Skeletal muscle cell (primary cell): ENCODE measurements around the gene GPR137.

Experiments used
- DNase-seq: peaks from one replicate; pipeline ENCODE4 v3.0.0-alpha.2; 2010; ENCODE audit warnings: low read depth
- H3K4me3 ChIP-seq: 2 replicates; pipeline ENCODE4 v1.5.1; 2011; ENCODE audit warnings: low read depth, mild to moderate bottlenecking, control low read depth, low read length, moderate library complexity

The GPR137 gene

GRCh38 chr11:64281957-64282770 lies 3.5 kb upstream of the GPR137 start:
- no peak for DNase-seq
- H3K4me3 ChIP-seq, result no peak overlapping the region

- DNase-seq, result no peak
- H3K4me3 ChIP-seq, result no peak overlapping the region
Observed at GRCh38 chr11:64283092-64283491, 2.6 kb upstream of the GPR137 start.

- H3K4me3 ChIP-seq, result peak within 1 kb of the TSS; percentile 71
- DNase-seq, result peak; percentile 61
Observed at GRCh38 chr11:64284048-64284961, 1.3 kb upstream of the GPR137 start, which contains the start of gene BAD. BAD (minus strand) TSS chr11:64284665; CDS start chr11:64284368, 297 bp downstream.

- DNase-seq, result no peak
- peak overlapping the region; percentile 71 for H3K4me3 ChIP-seq
Observed at GRCh38 chr11:64285885-64286800, 495 bp downstream of the GPR137 start.

- DNase-seq, result no peak
- H3K4me3 ChIP-seq, result no peak overlapping the region
Observed at GRCh38 chr11:64286801-64287159, 1.1 kb downstream of the GPR137 start.

- no peak overlapping the region for H3K4me3 ChIP-seq
- no peak for DNase-seq
Observed at GRCh38 chr11:64287676-64288352, 2.2 kb downstream of the GPR137 start.

GRCh38 chr11:64288353-64288750 lies 2.7 kb downstream of the GPR137 start:
- no peak overlapping the region for H3K4me3 ChIP-seq
- no peak for DNase-seq

- no peak overlapping the region for H3K4me3 ChIP-seq
- no peak for DNase-seq
Observed at GRCh38 chr11:64289002-64289564, 3.4 kb downstream of the GPR137 start.

GRCh38 chr11:64290352-64291261 lies 5.0 kb downstream of the GPR137 start:
- no peak for DNase-seq
- H3K4me3 ChIP-seq, result no peak overlapping the region

GRCh38 chr11:64291262-64291751 lies 5.7 kb downstream of the GPR137 start, which contains the start of gene KCNK4:
KCNK4 (plus strand) TSS chr11:64291302; CDS start chr11:64293019, 1,717 bp downstream.
- DNase-seq, result no peak
- H3K4me3 ChIP-seq, result peak within 1 kb of the TSS; percentile 38

- peak overlapping the region; percentile 38 for H3K4me3 ChIP-seq
Observed at GRCh38 chr11:64291752-64292459, 6.3 kb downstream of the GPR137 start.

GRCh38 chr11:64292460-64293254 lies 7.0 kb downstream of the GPR137 start:
- peak overlapping the region; percentile 38 for H3K4me3 ChIP-seq

More at GRCh38 chr11:64291752-64292459, 6.3 kb downstream of the GPR137 start:
- DNase-seq, result no peak

GRCh38 chr11:64294774-64295173 lies 9.1 kb downstream of the GPR137 start:
- H3K4me3 ChIP-seq, result no peak overlapping the region
- DNase-seq, result no peak

More at GRCh38 chr11:64292460-64293254, 7.0 kb downstream of the GPR137 start:
- DNase-seq, result no peak

GRCh38 chr11:64295760-64296159 lies 10.1 kb downstream of the GPR137 start:
- H3K4me3 ChIP-seq, result no peak overlapping the region
- no peak for DNase-seq

GRCh38 chr11:64296236-64296635 lies 10.6 kb downstream of the GPR137 start:
- no peak overlapping the region for H3K4me3 ChIP-seq
- DNase-seq, result no peak
